GM23248 (cell line): ENCODE data around the gene SLC16A8. TPM values are rescaled to one million over a fixed set of nuclear protein-coding genes. Genes with fewer than 3 reads are reported as not detected.

Experiments used
- DNase-seq: peaks from one replicate; pipeline ENCODE4 v3.0.0-alpha.2; 2015
- H2AFZ ChIP-seq: fragments of 200-600 bp; sonication (generic); 2 replicates; pipeline ENCODE4 v1.6.1; 2016; ENCODE audit warnings: antibody characterized with exemption
- H3F3A ChIP-seq: fragments of 200-600 bp; sonication (generic); 2 replicates; pipeline ENCODE4 v1.6.1; 2016; ENCODE audit warnings: mild to moderate bottlenecking, antibody characterized with exemption, mixed run types; ENCODE audit not compliant: insufficient read depth
- H3K27ac ChIP-seq: fragments of 200-600 bp; sonication (generic); 2 replicates; pipeline ENCODE4 v1.5.1; 2016; ENCODE audit warnings: mild to moderate bottlenecking
- H3K27me3 ChIP-seq: fragments of 200-600 bp; sonication (generic); replicated peaks from 2 replicates; pipeline ENCODE4 v1.6.1; 2016; ENCODE audit warnings: mild to moderate bottlenecking; ENCODE audit not compliant: insufficient read depth
- H3K36me3 ChIP-seq: fragments of 200-600 bp; sonication (generic); 2 replicates; pipeline ENCODE4 v1.6.1; 2016; ENCODE audit warnings: low read depth, mild to moderate bottlenecking
- H3K4me1 ChIP-seq: fragments of 200-600 bp; sonication (generic); 2 replicates; pipeline ENCODE4 v1.6.1; 2016; ENCODE audit warnings: mild to moderate bottlenecking; ENCODE audit not compliant: insufficient read depth
- H3K4me2 ChIP-seq: fragments of 200-600 bp; sonication (generic); one replicate; pipeline ENCODE4 v1.6.1; 2016; ENCODE audit warnings: mild to moderate bottlenecking; ENCODE audit not compliant: unreplicated experiment
- H3K4me3 ChIP-seq: fragments of 200-600 bp; sonication (generic); 2 replicates; pipeline ENCODE4 v1.5.1; 2016; ENCODE audit warnings: mild to moderate bottlenecking
- H3K79me2 ChIP-seq: fragments of 200-600 bp; sonication (generic); 2 replicates; pipeline ENCODE4 v1.6.1; 2016; ENCODE audit warnings: mild to moderate bottlenecking; ENCODE audit not compliant: insufficient read depth
- H3K9ac ChIP-seq: fragments of 200-600 bp; sonication (generic); 2 replicates; pipeline ENCODE4 v1.6.1; 2016; ENCODE audit warnings: mild to moderate bottlenecking
- H3K9me2 ChIP-seq: fragments of 200-600 bp; sonication (generic); 2 replicates; pipeline ENCODE4 v1.6.1; 2016; ENCODE audit warnings: mixed run types, mild to moderate bottlenecking, moderate library complexity; ENCODE audit not compliant: insufficient read depth
- H3K9me3 ChIP-seq: fragments of 200-600 bp; sonication (generic); one replicate; pipeline ENCODE4 v1.6.1; 2017; ENCODE audit warnings: low read depth
- H4K20me1 ChIP-seq: fragments of 200-600 bp; sonication (generic); 2 replicates; pipeline ENCODE4 v1.6.0; 2016; ENCODE audit not compliant: insufficient read depth
- EZH2 ChIP-seq: fragments of 200-600 bp; sonication (generic); IDR thresholded peaks from 2 replicates; pipeline ENCODE4 v1.6.1; 2018; ENCODE audit warnings: antibody characterized with exemption, mild to moderate bottlenecking; ENCODE audit not compliant: insufficient read depth, poor library complexity, severe bottlenecking
- EZH2phosphoT487 ChIP-seq: fragments of 200-600 bp; sonication (generic); IDR thresholded peaks from 2 replicates; pipeline ENCODE4 v1.6.1; 2018; ENCODE audit warnings: antibody characterized with exemption, moderate library complexity, mild to moderate bottlenecking, low read depth; ENCODE audit not compliant: insufficient read depth
- WGBS, 2 experiments: methylation state at CpG; one replicate each; pipeline ENCODE4 v1.1.6; 2015 to 2017; ENCODE audit warnings: low lambda C conversion rate in 2 of 2, low coverage in 1 of 2; ENCODE audit errors: missing lambda C conversion rate in 2 of 2; 5-methylcytosine and 5-hydroxymethylcytosine counted together
- in situ Hi-C: fragments of 300-500 bp; cut with MboI; formaldehyde crosslinking; loops from 2 replicates; pipeline ENCODE4 v1.15.0; 2020
- polyA plus RNA-seq: library from polyadenylated mRNA; unstranded; fragments of >200 nt; fragmentation: Nextera tagmentation; extraction: Ambion mirVana; gene quantifications from 2 replicates; pipeline ENCODE4 v1.2.1, GENCODE V29; 2016
- total RNA-seq: library from RNA; depleted of rRNA; stranded (reverse); fragments of >200 nt; shearing (Covaris generic); gene quantifications from 2 replicates; pipeline ENCODE4 v1.2.3, GENCODE V29; 2014

SLC16A8 gene
- total and polyA plus RNA-seq, 2 experiments from 2014 or later, result 1.3 to 1.4 TPM

DNA sequence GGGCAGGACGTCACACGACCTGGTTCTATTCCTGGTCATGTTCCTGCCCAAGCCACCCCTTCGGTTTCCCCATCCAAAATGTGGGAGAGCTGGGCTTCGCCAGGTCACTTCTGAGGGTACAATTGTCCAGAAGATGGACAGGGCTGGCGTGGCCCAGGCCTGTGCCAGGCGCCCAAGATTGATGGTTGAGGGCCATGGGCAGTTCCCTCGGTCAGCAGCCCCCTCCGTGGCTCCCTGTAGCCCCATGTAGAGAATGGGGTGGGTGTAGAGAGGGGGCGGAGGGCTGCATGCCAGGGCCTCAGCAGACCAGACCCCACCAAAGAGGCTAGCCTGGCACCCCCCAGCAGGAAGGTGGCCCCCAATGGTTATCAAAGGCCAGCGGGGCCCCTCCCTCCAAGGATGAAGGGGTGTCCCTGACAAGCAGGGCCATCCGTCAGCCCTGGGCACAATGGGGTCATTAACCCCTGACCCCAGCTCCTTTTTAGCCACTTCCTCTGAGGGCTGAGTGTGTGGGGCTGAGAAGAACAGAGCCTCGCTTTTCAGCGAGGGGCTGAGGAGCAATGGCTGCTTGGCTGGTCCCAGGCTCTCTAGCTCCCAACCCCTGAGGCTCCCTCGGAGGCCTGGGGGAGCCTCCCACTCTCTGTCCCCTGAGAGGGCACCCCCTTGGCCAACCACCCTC is 37.8 kb downstream of the SLC16A8 start:
- Histone ChIP-seq H3K4me3 (no peak overlapping the region), H3K9me3 (no peaks in the 10 kb centered on the region), H4K20me1 (no peaks in the 10 kb centered on the region), H2AFZ (no peak overlapping the region), H3K4me1 (no peaks in the 10 kb centered on the region), H3K4me2 (no peak overlapping the region), H3K9ac (no peak overlapping the region), H3K79me2 (no peaks in the 10 kb centered on the region), H3K9me2 (no peaks in the 10 kb centered on the region), H3K27me3 (peaks cover 5% of the 10 kb centered on the region; the same call in 1 of the 2 replicates), H3F3A (no peaks in the 10 kb centered on the region), H3K27ac (no peak overlapping the region), H3K36me3 (no peaks in the 10 kb centered on the region)
- no peak for TF ChIP-seq EZH2phosphoT487
- TF ChIP-seq EZH2, result no peak
- in situ Hi-C loops, result no loop called here
- DNase-seq, result no peak
- 69 to 79% methylated on average over 14 of the region's 14 CpGs for WGBS, 2 experiments

- Histone ChIP-seq H3K9me3 (no peaks in the 10 kb centered on the region), H3K36me3 (no peaks in the 10 kb centered on the region), H3K4me1 (no peaks in the 10 kb centered on the region), H3K79me2 (no peaks in the 10 kb centered on the region), H3K9me2 (no peaks in the 10 kb centered on the region), H2AFZ (no peak overlapping the region), H3K4me2 (no peak overlapping the region), H3F3A (no peaks in the 10 kb centered on the region), H4K20me1 (no peaks in the 10 kb centered on the region), H3K27ac (no peak overlapping the region), H3K9ac (no peak overlapping the region), H3K4me3 (no peak overlapping the region), H3K27me3 (peaks cover 5% of the 10 kb centered on the region; the same call in 1 of the 2 replicates)
- TF ChIP-seq EZH2, result no peak
- no peak for TF ChIP-seq EZH2phosphoT487
- DNase-seq, result no peak
- in situ Hi-C loops, result no loop called here
- WGBS, 2 experiments, result 88 to 89% methylated on average over 16 of the region's 16 CpGs
Measured at GRCh38 chr22:38043151-38044039, 40.6 kb downstream of the SLC16A8 start.

GRCh38 chr22:38042488-38042790 is 41.5 kb downstream of the SLC16A8 start:
- Histone ChIP-seq H3K4me1 (no peaks in the 10 kb centered on the region), H4K20me1 (no peaks in the 10 kb centered on the region), H3F3A (no peaks in the 10 kb centered on the region), H3K79me2 (no peaks in the 10 kb centered on the region), H3K27me3 (0 out of 2 replicates have a peak, but pooled peaks cover 3% of the 10 kb centered on the region), H3K4me2 (no peak overlapping the region), H2AFZ (no peak overlapping the region), H3K36me3 (no peaks in the 10 kb centered on the region), H3K27ac (no peak overlapping the region), H3K4me3 (no peak overlapping the region), H3K9me2 (no peaks in the 10 kb centered on the region), H3K9ac (no peak overlapping the region), H3K9me3 (no peaks in the 10 kb centered on the region)
- WGBS, 2 experiments, result 38 to 56% methylated on average over 1 of the region's 1 CpG
- no peak for DNase-seq
- no peak for TF ChIP-seq EZH2phosphoT487
- TF ChIP-seq EZH2, result no peak
- in situ Hi-C loops, result no loop called here

DNA sequence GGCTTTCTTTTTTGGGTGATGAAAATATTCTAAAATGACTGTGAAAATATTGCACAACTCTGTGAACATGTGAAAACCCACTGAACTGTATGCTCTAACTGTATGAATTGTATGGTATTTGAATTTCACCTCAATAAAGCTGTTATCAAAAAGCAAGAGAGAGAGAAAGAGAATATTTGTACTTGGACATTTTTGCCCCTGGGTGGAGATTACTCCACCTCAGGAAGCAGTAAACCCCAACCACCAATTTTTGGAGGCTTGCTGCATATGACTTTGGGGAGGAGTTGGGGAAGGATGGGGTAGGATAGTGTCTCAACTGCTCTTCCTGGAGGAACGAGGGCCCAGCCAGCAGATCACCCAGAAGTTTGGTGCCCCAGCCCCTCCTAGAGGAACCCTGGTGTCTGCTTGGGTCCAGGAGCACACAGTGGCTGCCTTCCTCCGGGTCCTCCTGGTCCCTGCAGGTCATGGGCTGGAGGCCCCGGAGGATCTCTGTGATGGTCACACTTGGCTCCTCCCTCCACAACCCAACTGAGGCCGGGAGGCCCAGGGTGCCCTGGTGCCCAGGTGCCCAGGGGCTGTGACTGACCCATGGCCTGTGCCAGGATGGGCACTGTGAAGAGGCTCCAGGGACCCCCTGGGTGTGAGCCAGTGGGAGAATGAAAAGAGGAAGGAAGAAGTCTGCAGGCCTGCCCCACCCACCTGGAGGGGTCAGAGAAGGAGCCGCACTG is 42.1 kb downstream of the SLC16A8 start:
- no peaks in the 10 kb centered on the region for H3F3A ChIP-seq
- no peaks in the 10 kb centered on the region for H3K4me1 ChIP-seq
- no peaks in the 10 kb centered on the region for H3K36me3 ChIP-seq
- TF ChIP-seq EZH2 (no peak), EZH2phosphoT487 (no peak)
- H3K4me2 ChIP-seq, result no peak overlapping the region
- DNase-seq, result no peak
- H3K9me3 ChIP-seq, result no peaks in the 10 kb centered on the region
- H4K20me1 ChIP-seq, result no peaks in the 10 kb centered on the region
- no peaks in the 10 kb centered on the region for H3K79me2 ChIP-seq
- H3K27me3 ChIP-seq, result no peaks in the 10 kb centered on the region
- H3K9me2 ChIP-seq, result no peaks in the 10 kb centered on the region
- H2AFZ ChIP-seq, result no peak overlapping the region
- H3K9ac ChIP-seq, result no peak overlapping the region
- 51 to 64% methylated on average over 4 to 5 of the region's 5 CpGs for WGBS, 2 experiments
- H3K27ac ChIP-seq, result no peak overlapping the region
- H3K4me3 ChIP-seq, result no peak overlapping the region
- in situ Hi-C loops, result no loop called here
